Activated CD4-positive, alpha-beta memory T cell treated with anti-CD3 and anti-CD28 coated beads, Interleukin-2, amount 10 ng/mL, durations not matched to agents 7 days and 5 days (primary cell): Measurements from ENCODE around the gene STUB1. TPM values are rescaled to one million over a fixed set of nuclear protein-coding genes. Genes with fewer than 3 reads are reported as not detected.

Experiments
- CTCF ChIA-PET: fragments of 350-600 bp; sonication (Branson Sonifier 250); formaldehyde crosslinking; loops from one replicate; lab custom pipeline; 2021; ENCODE audit warnings: antibody characterized with exemption, inconsistent platforms; lab: Charles Lee
- POLR2A ChIA-PET: fragments of 350-600 bp; sonication (Branson Sonifier 250); formaldehyde crosslinking; loops from one replicate; lab custom pipeline; 2021; ENCODE audit warnings: antibody characterized with exemption; lab: Charles Lee
- DNase-seq: peaks from one replicate; pipeline ENCODE4 v3.0.0-alpha.2; 2020
- H3K27ac Mint-ChIP-seq: one replicate; pipeline ENCODE4 v1.8.0; 2021; ENCODE audit warnings: mild to moderate bottlenecking, mixed read lengths
- H3K27me3 Mint-ChIP-seq: one replicate; pipeline ENCODE4 v1.8.0; 2021; ENCODE audit warnings: mixed read lengths
- H3K36me3 Mint-ChIP-seq: one replicate; pipeline ENCODE4 v1.8.0; 2021; ENCODE audit warnings: low read depth, mixed read lengths
- H3K4me1 Mint-ChIP-seq: one replicate; pipeline ENCODE4 v1.8.0; 2021; ENCODE audit warnings: mixed read lengths
- H3K4me3 Mint-ChIP-seq: one replicate; pipeline ENCODE4 v1.8.0; 2021; ENCODE audit warnings: mild to moderate bottlenecking, mixed read lengths
- H3K9me3 Mint-ChIP-seq: one replicate; pipeline ENCODE4 v1.8.0; 2021; ENCODE audit warnings: mixed read lengths
- total RNA-seq, 2 experiments: library from RNA; stranded (reverse); gene quantifications; one replicate each; pipeline ENCODE4 v1.2.3, GENCODE V29; 2021

The STUB1 gene
- total RNA-seq, 2 experiments from 2014 or later = 63.9 to 78.3 TPM

GRCh38 chr16:637081-638018 is 42.9 kb upstream of the STUB1 start:
- POLR2A ChIA-PET = interaction anchor here (0.9 to 2.5 kb wide), 11 partner anchors 11 to 69 kb away, joined by 3 to 18 read pairs (median 6); partner anchors contain the start of genes JMJD8, RHOT2, STUB1 and WDR24
- CTCF ChIA-PET = interaction anchor here (0.9 to 1.6 kb wide), 2 partner anchors 11 to 110 kb away, joined by 3 to 9 read pairs; partner anchors contain the start of gene CAPN15
- Mint-ChIP-seq H3K27me3 (no peaks in the 10 kb centered on the region), H3K4me1 (peaks cover 12% of the 10 kb centered on the region), H3K36me3 (peaks cover 6% of the 10 kb centered on the region), H3K9me3 (no peaks in the 10 kb centered on the region), H3K4me3 (peak overlapping the region; percentile 89), H3K27ac (peak overlapping the region; percentile 98)
- peak; percentile 90 for DNase-seq

GRCh38 chr16:638034-638543 is 42.1 kb upstream of the STUB1 start:
- H3K36me3 Mint-ChIP-seq = peaks cover 6% of the 10 kb centered on the region
- H3K4me3 Mint-ChIP-seq = no peak overlapping the region
- ChIA-PET CTCF (interaction anchor here (1.1 kb wide), 1 partner anchor 10 kb away, joined by 3 read pairs; no protein-coding TSS in a partner anchor), POLR2A (interaction anchor here (1.4 to 2.5 kb wide), 2 partner anchors 10 to 46 kb away, joined by 6 to 7 read pairs; partner anchors contain the start of genes JMJD8 and WDR90)
- no peaks in the 10 kb centered on the region for H3K9me3 Mint-ChIP-seq
- H3K27ac Mint-ChIP-seq = no peak overlapping the region
- no peaks in the 10 kb centered on the region for H3K27me3 Mint-ChIP-seq
- peaks cover 16% of the 10 kb centered on the region for H3K4me1 Mint-ChIP-seq
- DNase-seq = no peak

- Mint-ChIP-seq H3K27me3 (no peaks in the 10 kb centered on the region), H3K27ac (no peak overlapping the region), H3K4me3 (no peak overlapping the region), H3K9me3 (no peaks in the 10 kb centered on the region), H3K36me3 (peaks cover 6% of the 10 kb centered on the region), H3K4me1 (peaks cover 16% of the 10 kb centered on the region)
- ChIA-PET POLR2A (interaction anchor here (1.4 kb wide), 1 partner anchor 10 kb away, joined by 7 read pairs; the partner anchor contains the start of gene WDR90), CTCF (interaction anchor here (1.1 kb wide), 1 partner anchor 9 kb away, joined by 3 read pairs; no protein-coding TSS in a partner anchor)
- no peak for DNase-seq
These were observed 41.4 kb upstream of the STUB1 start for GRCh38 chr16:638836-639235.

- H3K27me3 Mint-ChIP-seq = no peaks in the 10 kb centered on the region
- H3K36me3 Mint-ChIP-seq = peaks cover 3% of the 10 kb centered on the region
- peak overlapping the region; percentile 37 for H3K4me3 Mint-ChIP-seq
- ChIA-PET POLR2A (no interaction called here), CTCF (no interaction called here)
- no peak for DNase-seq
- H3K4me1 Mint-ChIP-seq = peaks cover 18% of the 10 kb centered on the region
- no peak overlapping the region for H3K27ac Mint-ChIP-seq
- no peaks in the 10 kb centered on the region for H3K9me3 Mint-ChIP-seq
These were observed 39.6 kb upstream of the STUB1 start for GRCh38 chr16:640614-641013.

GRCh38 chr16:641326-642188 is 38.7 kb upstream of the STUB1 start, which contains the start of gene MCRIP2:
MCRIP2 (plus strand) TSS chr16:641828; CDS start chr16:641992, 164 bp downstream.
- no peaks in the 10 kb centered on the region for H3K9me3 Mint-ChIP-seq

GRCh38 chr16:642189-643049 is 37.8 kb upstream of the STUB1 start:
- Mint-ChIP-seq H3K4me3 (peak overlapping the region; percentile 67), H3K36me3 (no peaks in the 10 kb centered on the region), H3K9me3 (no peaks in the 10 kb centered on the region), H3K27ac (no peak overlapping the region), H3K4me1 (peaks cover 18% of the 10 kb centered on the region), H3K27me3 (no peaks in the 10 kb centered on the region)
- CTCF ChIA-PET = interaction anchor here (0.6 kb wide), 1 partner anchor 12 kb away, joined by 5 read pairs; no protein-coding TSS in a partner anchor
- POLR2A ChIA-PET = interaction anchor here (0.6 to 1.6 kb wide), 4 partner anchors 9 to 55 kb away, joined by 3 to 5 read pairs (median 4); no protein-coding TSS in a partner anchor
- peak; percentile 35 for DNase-seq

More at GRCh38 chr16:641326-642188, 38.7 kb upstream of the STUB1 start, which contains the start of gene MCRIP2:
- Mint-ChIP-seq H3K4me1 (peaks cover 15% of the 10 kb centered on the region), H3K27ac (no peak within 1 kb of the TSS), H3K36me3 (peaks cover 2% of the 10 kb centered on the region), H3K27me3 (no peaks in the 10 kb centered on the region), H3K4me3 (peak within 1 kb of the TSS; percentile 67)
- ChIA-PET CTCF (interaction anchor here (0.6 kb wide), 1 partner anchor 13 kb away, joined by 5 read pairs; no protein-coding TSS in a partner anchor), POLR2A (interaction anchor here (1.0 to 1.6 kb wide), 3 partner anchors 10 to 54 kb away, joined by 4 to 5 read pairs (median 4); no protein-coding TSS in a partner anchor)
- peak; percentile 77 for DNase-seq

GRCh38 chr16:643050-643368 is 37.2 kb upstream of the STUB1 start:
- POLR2A ChIA-PET = interaction anchor here (0.6 to 1.6 kb wide), 2 partner anchors 52 to 55 kb away, joined by 3 to 5 read pairs; no protein-coding TSS in a partner anchor
- DNase-seq = no peak

GRCh38 chr16:644556-644955 is 35.7 kb upstream of the STUB1 start:
- H3K4me3 Mint-ChIP-seq = no peak overlapping the region
- H3K27me3 Mint-ChIP-seq = no peaks in the 10 kb centered on the region
- H3K27ac Mint-ChIP-seq = no peak overlapping the region
- no peak for DNase-seq
- no peaks in the 10 kb centered on the region for H3K36me3 Mint-ChIP-seq
- peaks cover 26% of the 10 kb centered on the region for H3K4me1 Mint-ChIP-seq
- ChIA-PET POLR2A (no interaction called here), CTCF (no interaction called here)
- H3K9me3 Mint-ChIP-seq = no peaks in the 10 kb centered on the region

More at GRCh38 chr16:643050-643368, 37.2 kb upstream of the STUB1 start:
- Mint-ChIP-seq H3K4me3 (peak overlapping the region; percentile 67), H3K27me3 (no peaks in the 10 kb centered on the region), H3K4me1 (peaks cover 21% of the 10 kb centered on the region), H3K9me3 (no peaks in the 10 kb centered on the region), H3K27ac (no peak overlapping the region), H3K36me3 (no peaks in the 10 kb centered on the region)
- CTCF ChIA-PET = no interaction called here

- H3K36me3 Mint-ChIP-seq = no peaks in the 10 kb centered on the region
These were observed 34.1 kb upstream of the STUB1 start for GRCh38 chr16:645852-646678.

GRCh38 chr16:646679-647172 is 33.5 kb upstream of the STUB1 start:
- Mint-ChIP-seq H3K4me3 (no peak overlapping the region), H3K27ac (no peak overlapping the region), H3K9me3 (no peaks in the 10 kb centered on the region), H3K36me3 (no peaks in the 10 kb centered on the region), H3K27me3 (no peaks in the 10 kb centered on the region), H3K4me1 (peaks cover 33% of the 10 kb centered on the region)
- DNase-seq = no peak
- ChIA-PET POLR2A (no interaction called here), CTCF (no interaction called here)

More at GRCh38 chr16:645852-646678, 34.1 kb upstream of the STUB1 start:
- Mint-ChIP-seq H3K27ac (no peak overlapping the region), H3K9me3 (no peaks in the 10 kb centered on the region), H3K4me1 (peaks cover 33% of the 10 kb centered on the region), H3K4me3 (no peak overlapping the region), H3K27me3 (no peaks in the 10 kb centered on the region)
- POLR2A ChIA-PET = no interaction called here
- CTCF ChIA-PET = no interaction called here
- DNase-seq = no peak
